ENCODE measurements around the gene PBRM1.

Gene PBRM1

GRCh38 chr3:52593103-52593502, 92.6 kb downstream of the PBRM1 start:
- TF ChIP-seq SIN3A (IDR thresholded peaks at IDR 0.05; ENCODE audit: borderline replicate concordance, insufficient read depth, low read length) (no peak), POLR2AphosphoS5 (IDR thresholded peaks at IDR 0.05; ENCODE audit: low read depth, low read length) (no peak), REST (IDR thresholded peaks at IDR 0.05; ENCODE audit: insufficient read depth in 1 of 2, low read depth in 2 of 2, low read length in 2 of 2) (no peak), TAF1 (IDR thresholded peaks at IDR 0.05; ENCODE audit: borderline replicate concordance, insufficient read depth, low read length) (no peak), FOXP2 (optimal IDR thresholded peaks at IDR 0.05; ENCODE audit: borderline replicate concordance, extremely low read depth, extremely low read length, insufficient read depth) (no peak)

GRCh38 chr3:52574056-52574965, 111.4 kb downstream of the PBRM1 start:
- no peak for TF ChIP-seq TAF1 (IDR thresholded peaks at IDR 0.05; ENCODE audit: borderline replicate concordance, insufficient read depth, low read length)
- TF ChIP-seq REST (IDR thresholded peaks at IDR 0.05; ENCODE audit: insufficient read depth in 1 of 2, low read depth in 2 of 2, low read length in 2 of 2) = no peak
- no peak for TF ChIP-seq FOXP2 (optimal IDR thresholded peaks at IDR 0.05; ENCODE audit: borderline replicate concordance, extremely low read depth, extremely low read length, insufficient read depth)
- TF ChIP-seq SIN3A (IDR thresholded peaks at IDR 0.05; ENCODE audit: borderline replicate concordance, insufficient read depth, low read length) = no peak
- no peak for TF ChIP-seq POLR2AphosphoS5 (IDR thresholded peaks at IDR 0.05; ENCODE audit: low read depth, low read length)

GRCh38 chr3:52572221-52572620, 113.5 kb downstream of the PBRM1 start:
- TF ChIP-seq SIN3A (IDR thresholded peaks at IDR 0.05; ENCODE audit: borderline replicate concordance, insufficient read depth, low read length) (no peak), REST (IDR thresholded peaks at IDR 0.05; ENCODE audit: insufficient read depth in 1 of 2, low read depth in 2 of 2, low read length in 2 of 2) (no peak), TAF1 (IDR thresholded peaks at IDR 0.05; ENCODE audit: borderline replicate concordance, insufficient read depth, low read length) (no peak), FOXP2 (optimal IDR thresholded peaks at IDR 0.05; ENCODE audit: borderline replicate concordance, extremely low read depth, extremely low read length, insufficient read depth) (no peak), POLR2AphosphoS5 (IDR thresholded peaks at IDR 0.05; ENCODE audit: low read depth, low read length) (no peak)

GRCh38 chr3:52570076-52570475, 115.6 kb downstream of the PBRM1 start:
- TF ChIP-seq FOXP2 (optimal IDR thresholded peaks at IDR 0.05; ENCODE audit: borderline replicate concordance, extremely low read depth, extremely low read length, insufficient read depth) = no peak
- no peak for TF ChIP-seq SIN3A (IDR thresholded peaks at IDR 0.05; ENCODE audit: borderline replicate concordance, insufficient read depth, low read length)
- TF ChIP-seq REST (IDR thresholded peaks at IDR 0.05; ENCODE audit: insufficient read depth in 1 of 2, low read depth in 2 of 2, low read length in 2 of 2) = no peak
